Central memory CD8-positive, alpha-beta T cell (primary cell): ENCODE results near the gene NLGN1.
"Not testable (repeated sequence)": the region's sequence is repeated elsewhere in the genome, so short reads cannot be mapped to it uniquely, and the experiment has no call there.

Experiments used
- ATAC-seq: fragments of 150-1000 bp; cut with Tn5 transposase; replicated peaks from 2 replicates; pipeline ENCODE4 v1.10.0; 2022; ENCODE audit warnings: mild to moderate bottlenecking, moderate FRiP score, moderate number of reproducible peaks; ENCODE audit not compliant: poor library complexity, severe bottlenecking; ENCODE audit errors: extremely low read depth
- DNase-seq, 2 donors: peaks; one replicate each; pipeline ENCODE4 v3.0.0; 2021; ENCODE audit warnings: low spot score in 2 of 2
- H3K27ac Mint-ChIP-seq: one replicate; pipeline ENCODE4 v1.8.0; 2022; ENCODE audit warnings: low read depth, mild to moderate bottlenecking, moderate library complexity, mixed read lengths
- H3K27me3 Mint-ChIP-seq: one replicate; pipeline ENCODE4 v1.8.0; 2022; ENCODE audit warnings: mixed read lengths
- H3K36me3 Mint-ChIP-seq: one replicate; pipeline ENCODE4 v1.8.0; 2022; ENCODE audit warnings: mild to moderate bottlenecking, moderate library complexity, mixed read lengths; ENCODE audit not compliant: insufficient read depth
- H3K4me1 Mint-ChIP-seq: one replicate; pipeline ENCODE4 v1.8.0; 2022; ENCODE audit warnings: mixed read lengths
- H3K4me3 Mint-ChIP-seq: one replicate; pipeline ENCODE4 v1.8.0; 2022; ENCODE audit warnings: mild to moderate bottlenecking, moderate library complexity, mixed read lengths
- H3K9me3 Mint-ChIP-seq: one replicate; pipeline ENCODE4 v1.8.0; 2022; ENCODE audit warnings: mixed read lengths

NLGN1 gene

GRCh38 chr3:173587055-173587454 is 189.5 kb downstream of the NLGN1 start:
- no peak overlapping the region for H3K27ac Mint-ChIP-seq
- no peak for DNase-seq
- H3K9me3 Mint-ChIP-seq: no peaks in the 10 kb centered on the region
- H3K27me3 Mint-ChIP-seq: peaks cover 17% of the 10 kb centered on the region
- ATAC-seq: no peak
- H3K4me1 Mint-ChIP-seq: no peaks in the 10 kb centered on the region
- no peaks in the 10 kb centered on the region for H3K36me3 Mint-ChIP-seq
- no peak overlapping the region for H3K4me3 Mint-ChIP-seq

GRCh38 chr3:173588556-173588955 is 191.0 kb downstream of the NLGN1 start:
- peaks cover 17% of the 10 kb centered on the region for H3K27me3 Mint-ChIP-seq
- H3K4me1 Mint-ChIP-seq: no peaks in the 10 kb centered on the region
- ATAC-seq: no peak
- H3K4me3 Mint-ChIP-seq: no peak overlapping the region
- no peak overlapping the region for H3K27ac Mint-ChIP-seq
- no peaks in the 10 kb centered on the region for H3K36me3 Mint-ChIP-seq
- H3K9me3 Mint-ChIP-seq: peaks cover 9% of the 10 kb centered on the region
- no peak for DNase-seq

- Mint-ChIP-seq H3K36me3 (no peaks in the 10 kb centered on the region), H3K9me3 (peaks cover 15% of the 10 kb centered on the region), H3K4me1 (no peaks in the 10 kb centered on the region), H3K27me3 (peaks cover 16% of the 10 kb centered on the region), H3K27ac (no peak overlapping the region), H3K4me3 (no peak overlapping the region)
- ATAC-seq: no peak
- DNase-seq: no peak
These were observed 191.6 kb downstream of the NLGN1 start for GRCh38 chr3:173589116-173589515.

GRCh38 chr3:173591401-173591800 is 193.9 kb downstream of the NLGN1 start:
- Mint-ChIP-seq H3K9me3 (peaks cover 21% of the 10 kb centered on the region), H3K4me1 (no peaks in the 10 kb centered on the region), H3K4me3 (no peak overlapping the region), H3K36me3 (no peaks in the 10 kb centered on the region), H3K27me3 (no peaks in the 10 kb centered on the region), H3K27ac (no peak overlapping the region)
- ATAC-seq: no peak
- no peak for DNase-seq

- H3K9me3 Mint-ChIP-seq: peaks cover 27% of the 10 kb centered on the region
- not testable (repeated sequence) for H3K4me3 Mint-ChIP-seq, H3K27ac Mint-ChIP-seq, DNase-seq, H3K27me3 Mint-ChIP-seq, ATAC-seq, H3K36me3 Mint-ChIP-seq, H3K4me1 Mint-ChIP-seq
These were observed 197.3 kb downstream of the NLGN1 start for GRCh38 chr3:173594881-173595280.

GRCh38 chr3:173599673-173600072 is 202.1 kb downstream of the NLGN1 start:
- ATAC-seq (no peak), DNase-seq (no peak)
- Mint-ChIP-seq H3K36me3 (peaks cover 1% of the 10 kb centered on the region), H3K27ac (no peak overlapping the region), H3K9me3 (peaks cover 12% of the 10 kb centered on the region), H3K27me3 (no peaks in the 10 kb centered on the region), H3K4me3 (no peak overlapping the region), H3K4me1 (no peaks in the 10 kb centered on the region)

- Mint-ChIP-seq H3K4me1 (no peaks in the 10 kb centered on the region), H3K9me3 (peaks cover 36% of the 10 kb centered on the region), H3K4me3 (no peak overlapping the region), H3K27ac (no peak overlapping the region), H3K27me3 (no peaks in the 10 kb centered on the region), H3K36me3 (no peaks in the 10 kb centered on the region)
- ATAC-seq (no peak), DNase-seq (no peak)
These were observed 217.0 kb downstream of the NLGN1 start for GRCh38 chr3:173614522-173614921.

- no peak overlapping the region for H3K27ac Mint-ChIP-seq
- H3K36me3 Mint-ChIP-seq: no peaks in the 10 kb centered on the region
- DNase-seq: no peak
- H3K4me3 Mint-ChIP-seq: no peak overlapping the region
- H3K27me3 Mint-ChIP-seq: no peaks in the 10 kb centered on the region
- no peaks in the 10 kb centered on the region for H3K4me1 Mint-ChIP-seq
- ATAC-seq: no peak
- H3K9me3 Mint-ChIP-seq: peaks cover 35% of the 10 kb centered on the region
These were observed 218.1 kb downstream of the NLGN1 start for GRCh38 chr3:173615661-173616060.

GRCh38 chr3:173617490-173617889 is 219.9 kb downstream of the NLGN1 start:
- H3K27me3 Mint-ChIP-seq: no peaks in the 10 kb centered on the region
- ATAC-seq: no peak
- no peaks in the 10 kb centered on the region for H3K36me3 Mint-ChIP-seq

GRCh38 chr3:173618148-173618547 is 220.6 kb downstream of the NLGN1 start:
- H3K27ac Mint-ChIP-seq: no peak overlapping the region
- ATAC-seq: no peak
- H3K36me3 Mint-ChIP-seq: no peaks in the 10 kb centered on the region
- H3K4me3 Mint-ChIP-seq: no peak overlapping the region
- no peak for DNase-seq
- no peaks in the 10 kb centered on the region for H3K4me1 Mint-ChIP-seq
- peaks cover 45% of the 10 kb centered on the region for H3K9me3 Mint-ChIP-seq
- H3K27me3 Mint-ChIP-seq: no peaks in the 10 kb centered on the region

More at GRCh38 chr3:173617490-173617889, 219.9 kb downstream of the NLGN1 start:
- no peak overlapping the region for H3K4me3 Mint-ChIP-seq
- peaks cover 42% of the 10 kb centered on the region for H3K9me3 Mint-ChIP-seq
- H3K27ac Mint-ChIP-seq: no peak overlapping the region
- no peak for DNase-seq
- no peaks in the 10 kb centered on the region for H3K4me1 Mint-ChIP-seq

GRCh38 chr3:173618703-173619102 is 221.2 kb downstream of the NLGN1 start:
- DNase-seq: no peak
- Mint-ChIP-seq H3K27me3 (no peaks in the 10 kb centered on the region), H3K4me1 (no peaks in the 10 kb centered on the region), H3K36me3 (no peaks in the 10 kb centered on the region), H3K4me3 (no peak overlapping the region), H3K9me3 (peaks cover 50% of the 10 kb centered on the region), H3K27ac (no peak overlapping the region)
- ATAC-seq: no peak

- DNase-seq: no peak
- Mint-ChIP-seq H3K9me3 (peaks cover 39% of the 10 kb centered on the region), H3K27me3 (no peaks in the 10 kb centered on the region), H3K27ac (no peak overlapping the region), H3K36me3 (no peaks in the 10 kb centered on the region), H3K4me1 (no peaks in the 10 kb centered on the region), H3K4me3 (no peak overlapping the region)
- ATAC-seq: no peak
These were observed 224.6 kb downstream of the NLGN1 start for GRCh38 chr3:173622166-173622565.

- peaks cover 39% of the 10 kb centered on the region for H3K9me3 Mint-ChIP-seq
These were observed 226.5 kb downstream of the NLGN1 start for GRCh38 chr3:173624086-173624485.

GRCh38 chr3:173630849-173631248 is 233.3 kb downstream of the NLGN1 start:
- Mint-ChIP-seq H3K27ac (no peak overlapping the region), H3K36me3 (no peaks in the 10 kb centered on the region), H3K4me1 (no peaks in the 10 kb centered on the region), H3K27me3 (no peaks in the 10 kb centered on the region), H3K4me3 (no peak overlapping the region), H3K9me3 (peaks cover 10% of the 10 kb centered on the region)
- ATAC-seq (no peak), DNase-seq (no peak)

More at GRCh38 chr3:173624086-173624485, 226.5 kb downstream of the NLGN1 start:
- ATAC-seq: no peak
- Mint-ChIP-seq H3K27ac (no peak overlapping the region), H3K4me1 (no peaks in the 10 kb centered on the region), H3K27me3 (no peaks in the 10 kb centered on the region), H3K4me3 (no peak overlapping the region), H3K36me3 (no peaks in the 10 kb centered on the region)
- DNase-seq: no peak
